Stimulated activated CD8-positive, alpha-beta memory T cell treated with anti-CD3 and anti-CD28 coated beads, Interleukin-15, amount 100 ng/mL, for 24 hours (primary cell): ENCODE measurements around the gene AKAP12.
"Not testable (repeated sequence)": the region's sequence is repeated elsewhere in the genome, so short reads cannot be mapped to it uniquely, and the experiment has no call there.

ENCODE experiments used
- DNase-seq: peaks from one replicate; pipeline ENCODE4 v3.0.0-alpha.2; 2020; ENCODE audit warnings: low read depth

AKAP12 gene

DNA sequence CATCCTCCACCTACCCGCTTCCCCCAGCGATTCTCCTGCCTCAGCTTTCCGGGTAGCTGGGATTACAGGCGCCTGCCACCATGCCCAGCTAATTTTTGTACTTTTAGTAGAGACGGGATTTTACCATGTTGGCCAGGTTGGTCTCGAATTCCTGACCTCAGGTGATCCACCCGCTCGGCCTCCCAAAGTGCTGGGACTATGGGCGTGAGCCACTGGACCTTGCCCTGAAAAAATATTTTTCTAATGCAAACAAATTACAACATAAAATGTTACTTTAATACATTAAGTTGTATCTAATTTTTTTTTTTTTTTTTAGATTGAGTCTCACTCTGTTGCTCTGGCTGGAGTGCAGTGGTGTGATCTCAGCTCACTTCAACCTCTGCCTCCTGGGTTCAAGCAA is 142.9 kb downstream of the AKAP12 start:
- not testable (repeated sequence) for DNase-seq

DNA sequence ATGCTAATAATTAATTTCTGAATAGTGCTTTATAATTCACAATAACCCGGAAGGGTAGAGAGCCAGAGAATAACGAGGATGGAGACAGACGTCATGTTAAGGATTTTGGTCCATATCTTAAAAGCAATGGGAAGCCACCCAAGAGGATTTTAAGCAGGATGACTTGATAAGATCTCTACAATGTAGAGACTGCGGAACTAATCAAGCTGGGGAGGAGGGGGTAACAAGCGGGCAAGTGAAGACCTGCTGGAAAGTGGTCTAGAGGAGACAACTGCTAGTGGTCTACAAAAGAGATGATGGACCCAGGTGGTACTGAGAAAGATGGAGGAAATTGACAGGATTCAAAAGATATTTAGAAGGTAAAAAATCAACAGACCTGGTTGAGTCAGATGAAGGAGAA is 144.4 kb downstream of the AKAP12 start:
- DNase-seq = no peak

DNA sequence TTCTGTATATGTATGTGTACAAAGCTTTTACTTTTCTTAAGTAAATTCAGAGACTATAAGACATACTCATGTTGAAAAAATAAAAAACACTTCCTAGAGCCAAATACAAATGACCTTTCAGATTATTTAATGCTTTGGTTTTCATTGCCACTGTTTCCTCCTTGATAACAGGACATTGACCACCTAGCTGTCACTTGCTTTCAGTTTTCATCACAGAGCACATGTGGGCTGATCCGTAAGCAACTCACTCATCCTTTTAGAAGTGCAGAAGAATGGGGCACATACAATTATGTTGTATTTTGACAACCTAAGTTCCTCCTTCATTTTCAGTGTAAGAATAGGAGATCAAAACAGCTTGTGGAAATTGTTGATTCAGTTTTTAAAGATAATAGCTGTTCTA is 145.4 kb downstream of the AKAP12 start:
- DNase-seq = no peak

DNA sequence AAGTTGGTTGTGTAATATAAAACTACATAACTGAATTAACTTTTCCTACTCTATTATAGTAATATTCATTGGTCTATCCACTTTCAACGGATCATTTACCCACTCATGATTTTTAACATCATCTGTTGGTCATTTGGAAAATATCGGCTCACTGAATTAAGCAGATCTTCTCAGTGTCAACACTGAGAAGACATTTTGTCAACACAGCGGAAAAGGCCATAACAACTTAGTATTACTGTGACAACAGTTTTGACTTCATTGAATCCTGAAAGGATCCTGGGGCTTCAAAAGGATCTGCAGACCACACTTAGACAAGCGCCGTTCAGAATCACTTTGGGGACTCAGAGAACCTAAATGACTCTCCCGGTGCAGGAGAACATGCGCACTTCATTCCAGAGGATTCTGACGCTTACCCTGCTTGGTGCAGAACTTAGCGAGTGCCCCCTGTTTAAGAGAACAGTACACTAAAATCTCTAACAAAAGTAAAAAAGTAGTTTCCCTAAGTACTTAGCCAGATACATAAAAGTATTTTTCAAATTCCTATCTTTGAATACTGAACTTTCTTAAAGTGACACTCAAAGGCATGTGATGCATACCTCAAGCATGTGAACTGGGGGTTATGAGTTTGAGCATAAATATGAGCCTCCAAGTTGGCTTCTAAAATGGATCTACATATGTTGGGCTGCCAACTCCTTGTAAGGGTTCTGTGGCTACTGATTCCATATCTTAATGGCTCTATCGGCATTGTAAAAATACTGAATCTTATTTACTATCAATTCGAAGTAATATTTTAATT is 147.6 kb downstream of the AKAP12 start:
- DNase-seq = no peak

DNA sequence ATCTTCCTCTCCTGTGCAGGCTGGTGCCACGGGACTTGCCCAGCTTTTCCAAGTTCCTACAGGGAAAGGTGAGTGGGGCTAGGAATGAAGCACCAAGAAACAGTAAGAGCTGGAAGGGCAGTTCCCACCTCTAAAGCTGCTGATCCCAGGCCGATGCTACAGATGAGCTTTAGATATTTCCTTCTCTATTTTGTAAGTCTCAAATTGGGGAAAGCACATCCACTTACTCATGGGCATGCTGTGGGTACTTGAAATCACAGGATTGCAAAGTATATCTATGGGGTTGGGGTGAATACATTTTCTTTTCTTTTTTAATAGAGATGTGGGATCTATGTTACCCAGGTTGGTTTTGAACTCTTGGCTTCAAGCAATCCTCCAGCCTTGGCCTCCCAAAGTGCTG is 148.5 kb downstream of the AKAP12 start:
- DNase-seq = no peak

DNA sequence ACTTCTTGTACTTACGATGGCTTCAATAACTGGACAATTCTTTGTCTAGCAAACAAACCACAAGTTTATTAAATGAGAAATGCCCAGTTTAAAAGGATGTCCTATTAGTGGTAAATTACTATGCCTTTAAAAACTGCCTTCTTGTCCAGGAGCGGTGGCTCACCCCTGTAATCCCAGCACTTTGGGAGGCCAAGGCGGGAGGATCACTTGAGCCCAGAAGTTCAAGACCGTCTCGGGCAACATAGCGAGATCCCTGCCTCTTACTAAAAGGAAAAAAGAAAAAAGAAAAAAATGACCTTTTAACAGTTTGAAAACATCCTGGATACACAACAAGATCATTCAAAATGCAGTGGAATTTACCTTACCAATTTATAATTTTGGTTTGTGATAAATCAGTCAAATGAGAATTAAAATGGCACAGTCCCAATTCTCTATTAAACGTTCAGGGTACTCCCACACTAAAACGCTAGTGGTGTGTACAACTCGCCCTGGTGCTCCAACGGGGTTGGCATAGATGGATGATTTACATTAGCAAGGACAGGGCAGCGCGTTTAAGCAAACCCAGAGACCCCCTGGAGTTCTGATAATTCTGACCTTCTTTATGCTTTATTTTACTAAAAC is 149.3 kb downstream of the AKAP12 start:
- DNase-seq = no peak

DNA sequence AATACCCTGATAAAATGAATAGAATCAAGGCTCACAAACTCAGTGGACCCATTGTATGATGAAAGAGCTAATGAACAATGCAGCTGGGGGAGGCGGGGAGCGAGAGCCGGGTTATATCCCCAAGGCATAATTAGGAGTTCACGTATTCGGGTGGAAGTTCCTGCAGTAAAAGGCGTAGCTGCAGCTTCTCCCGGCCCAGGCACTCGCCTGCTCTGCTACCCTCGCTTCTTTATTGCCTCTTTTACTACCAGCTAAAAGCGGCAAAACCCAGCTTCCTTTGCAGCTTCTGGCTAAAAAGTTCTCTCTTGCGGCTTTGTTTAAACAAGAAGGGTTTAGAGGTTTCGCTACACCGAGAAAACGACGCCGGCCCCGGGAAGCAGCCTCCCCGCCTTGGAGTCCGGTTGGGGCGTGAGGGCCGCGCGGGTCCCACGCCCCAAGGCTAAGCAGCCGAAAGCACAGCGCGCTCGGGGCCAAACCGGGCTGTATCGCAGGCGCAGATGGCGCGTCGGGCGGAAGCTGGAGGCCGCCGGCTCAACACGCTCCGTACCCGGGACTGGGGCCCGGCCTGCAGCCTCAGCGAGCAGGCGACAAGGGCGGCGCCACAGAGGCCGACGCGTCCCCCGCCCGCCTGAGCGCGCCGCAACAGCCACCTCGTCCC is 150.0 kb downstream of the AKAP12 start:
- DNase-seq = no peak

DNA sequence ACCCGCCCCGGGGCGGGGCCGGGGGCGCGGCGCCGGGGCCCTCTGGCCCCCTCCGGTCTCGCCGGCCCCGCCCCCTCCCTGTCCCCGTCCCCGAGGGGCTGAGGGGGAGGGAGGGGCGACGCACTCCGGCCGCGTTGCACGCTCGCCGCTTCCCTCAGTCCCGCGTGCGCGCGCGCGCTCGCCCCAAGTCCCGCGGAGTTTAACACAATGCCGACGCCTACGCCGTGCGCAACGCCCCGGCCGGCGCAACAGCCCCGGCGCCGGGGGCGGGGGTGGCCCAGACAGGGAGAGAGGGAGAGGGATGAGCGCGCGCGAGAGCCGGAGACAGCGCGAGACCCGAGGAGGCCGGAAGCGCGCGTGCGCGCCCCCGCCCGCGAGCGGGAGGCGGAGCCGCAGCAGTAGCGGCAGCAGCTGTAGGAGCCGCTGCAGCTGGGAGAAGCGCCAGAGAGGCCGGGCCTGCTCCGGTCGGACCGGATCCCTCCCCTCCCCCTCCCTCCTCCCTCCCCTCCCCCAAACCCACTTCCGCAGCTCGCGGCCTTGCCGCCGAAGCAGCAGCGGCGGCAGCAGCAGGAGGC is 150.6 kb downstream of the AKAP12 start:
- peak; percentile 93 for DNase-seq

DNA sequence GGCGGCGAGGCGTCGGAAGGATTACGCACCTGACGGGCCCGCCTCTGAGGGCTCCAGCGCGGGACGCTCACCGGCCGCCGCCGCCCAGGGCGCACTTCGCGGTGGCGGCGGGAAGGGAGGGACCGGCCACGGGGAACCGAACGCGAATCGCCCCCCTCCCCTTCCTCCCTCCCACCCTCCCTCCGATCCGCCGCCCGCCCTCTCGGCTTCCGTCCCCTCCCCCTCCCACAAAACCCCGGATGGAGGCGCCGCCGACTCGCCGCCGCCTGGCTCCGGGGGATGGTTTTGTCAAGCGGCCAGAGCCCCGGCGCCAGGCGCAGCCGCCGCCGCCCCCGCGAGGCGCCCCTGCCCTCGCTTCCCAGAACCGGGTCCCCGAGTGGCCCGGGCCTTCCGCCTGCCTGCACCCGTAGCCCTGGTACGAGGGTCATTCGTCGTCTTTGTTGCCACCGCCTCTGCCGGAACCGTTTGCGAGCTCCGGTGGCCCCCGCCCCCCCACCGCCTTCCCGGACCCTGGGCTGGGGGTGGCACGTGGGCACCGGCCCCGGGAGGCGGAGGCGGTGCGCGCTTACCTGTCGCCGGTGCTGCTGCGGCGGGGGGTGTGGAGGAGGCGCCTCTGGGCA is 151.2 kb downstream of the AKAP12 start:
- DNase-seq = peak; percentile 65

DNA sequence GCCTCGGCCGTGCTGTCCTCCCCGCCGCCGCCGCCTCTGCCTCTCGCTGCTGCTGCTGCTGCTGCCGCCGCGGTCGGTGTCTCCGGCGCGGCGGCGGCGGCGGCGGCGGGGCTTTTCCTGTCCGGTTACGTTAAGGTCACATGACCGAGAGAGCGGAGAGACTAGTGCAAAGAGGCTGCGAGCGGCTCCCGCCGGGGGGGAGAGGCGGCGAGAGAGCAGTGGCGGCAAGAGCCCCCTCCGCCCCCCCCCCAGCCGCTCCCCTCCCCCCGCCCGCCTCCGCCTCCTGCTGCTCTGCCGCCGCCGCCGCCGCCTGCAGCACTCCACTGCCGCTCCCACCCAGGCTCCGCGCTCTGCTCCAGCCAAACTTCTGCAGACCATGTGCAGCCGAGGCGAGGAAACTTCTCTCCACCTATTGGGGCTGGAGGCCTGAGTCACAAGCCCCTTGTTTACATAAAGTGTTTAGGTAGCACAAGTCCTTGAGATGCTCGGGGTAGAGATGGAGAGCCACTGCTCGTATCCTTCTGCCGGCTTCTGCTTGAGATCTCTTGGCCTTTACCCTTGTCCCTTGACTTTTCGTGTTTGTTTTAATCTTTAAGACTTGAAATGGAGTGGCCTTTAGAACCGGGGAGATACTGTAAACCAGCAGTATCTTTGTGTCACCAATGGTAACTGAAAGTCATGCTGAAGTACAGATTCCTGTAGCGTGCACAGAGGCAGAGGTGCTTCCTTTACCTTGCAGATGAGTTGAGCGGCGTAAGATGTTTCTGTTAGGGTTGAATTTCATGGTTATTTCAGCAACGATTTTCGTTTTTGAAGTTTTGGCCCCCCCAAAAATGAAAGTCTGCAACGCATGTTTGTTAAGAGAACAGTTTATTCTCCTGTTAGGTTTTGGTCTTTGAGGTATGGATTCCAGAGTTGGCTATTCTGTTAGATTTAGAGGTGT is 152.0 kb downstream of the AKAP12 start, which contains the start of gene ZBTB2:
ZBTB2 (minus strand) TSS at position 89 of the 943 bp plus-strand sequence. CDS start 17,922 bp downstream, outside the sequence.
- peak; percentile 39 for DNase-seq

DNA sequence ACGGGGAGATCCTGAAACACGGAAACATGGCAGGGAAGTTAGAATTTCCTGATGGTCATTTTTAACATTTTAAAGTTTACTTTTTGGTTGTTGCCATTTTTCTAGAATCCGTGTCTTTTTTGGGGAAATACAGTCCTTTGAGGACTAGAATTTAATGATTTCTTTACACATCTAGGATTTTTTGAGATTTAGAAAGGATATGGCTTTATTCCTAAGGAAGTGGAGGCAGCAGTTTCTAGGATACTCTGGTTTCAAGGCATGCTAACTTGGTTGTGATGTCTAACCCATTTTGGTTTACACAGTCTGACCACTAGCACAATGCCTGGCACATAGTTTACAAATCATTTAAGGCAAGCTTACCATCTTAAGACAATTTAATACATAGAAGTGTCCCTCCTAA is 152.7 kb downstream of the AKAP12 start:
- DNase-seq = no peak

DNA sequence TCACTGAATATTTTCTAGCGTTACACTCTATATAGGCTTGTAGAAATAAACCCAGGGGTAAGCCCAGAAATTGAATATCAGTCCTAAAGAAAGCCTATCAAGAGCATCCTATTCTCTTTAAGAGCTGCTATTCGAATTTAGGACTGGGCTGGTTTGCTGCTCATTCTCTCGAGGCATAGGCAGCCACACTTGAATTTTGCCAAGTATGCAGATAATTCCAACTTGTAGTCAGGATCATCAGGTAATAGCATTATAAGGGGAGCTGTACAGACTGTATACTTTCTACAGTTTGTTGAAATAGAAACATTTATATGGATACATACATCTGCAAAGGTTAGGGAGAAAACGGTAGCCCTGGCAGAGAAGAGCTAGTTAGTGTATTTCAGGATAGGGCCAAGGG is 153.6 kb downstream of the AKAP12 start:
- DNase-seq = no peak

DNA sequence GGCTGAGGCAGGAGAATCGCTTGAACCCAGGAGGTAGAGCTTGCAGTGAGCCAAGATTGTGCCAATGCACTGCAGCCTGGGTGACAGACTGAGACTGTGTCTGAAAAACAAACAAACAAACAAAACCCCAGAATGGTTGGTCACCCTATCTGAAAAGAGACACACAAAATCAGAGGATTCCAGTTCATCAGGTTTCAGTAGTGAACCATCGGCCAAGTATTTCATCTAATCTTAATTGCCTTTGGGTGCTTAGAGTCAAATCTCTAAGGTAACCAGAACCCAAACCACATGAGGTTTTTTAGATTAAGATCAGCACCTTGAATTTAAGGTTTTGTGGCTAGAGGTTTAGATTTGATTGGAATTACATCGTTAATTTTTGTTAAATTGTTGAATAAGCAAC is 159.9 kb downstream of the AKAP12 start:
- DNase-seq = no peak

DNA sequence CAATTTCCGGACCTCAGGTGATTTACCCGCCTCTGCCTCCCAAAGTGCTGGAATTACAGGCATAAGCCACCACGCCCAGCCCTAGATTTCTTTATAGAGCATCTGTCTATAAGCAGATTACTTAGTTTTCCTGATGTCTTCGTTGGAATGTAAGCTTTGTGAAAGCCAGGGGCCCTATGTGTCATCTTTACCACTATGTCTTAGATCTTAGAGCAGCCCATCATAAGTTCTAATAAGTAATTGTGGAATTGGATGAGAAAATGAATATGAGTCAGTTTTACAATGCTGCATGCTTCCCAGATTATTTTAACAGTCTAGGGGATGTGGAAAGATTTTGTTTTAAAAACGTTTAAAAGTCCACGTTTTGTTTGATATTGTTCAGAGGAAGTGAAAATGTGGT is 160.7 kb downstream of the AKAP12 start:
- no peak for DNase-seq

DNA sequence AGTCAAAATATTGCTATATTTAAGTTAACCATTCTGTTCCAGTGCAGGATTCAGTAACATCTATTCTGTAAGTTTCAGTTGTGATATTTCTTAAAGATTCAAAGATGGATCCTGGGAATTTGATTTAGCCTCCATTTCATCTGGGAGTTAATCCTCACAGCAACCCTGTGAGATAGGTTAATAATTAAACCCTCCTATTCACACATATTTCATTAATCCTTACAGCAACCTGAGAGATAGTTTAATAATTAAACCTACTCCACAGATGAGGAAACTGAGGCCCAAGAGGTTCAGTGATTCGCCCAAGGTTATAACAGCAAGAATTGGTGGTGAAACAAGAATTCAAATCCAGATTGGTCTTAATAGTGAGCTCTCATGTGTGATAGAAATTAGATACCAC is 162.5 kb downstream of the AKAP12 start:
- DNase-seq = no peak

DNA sequence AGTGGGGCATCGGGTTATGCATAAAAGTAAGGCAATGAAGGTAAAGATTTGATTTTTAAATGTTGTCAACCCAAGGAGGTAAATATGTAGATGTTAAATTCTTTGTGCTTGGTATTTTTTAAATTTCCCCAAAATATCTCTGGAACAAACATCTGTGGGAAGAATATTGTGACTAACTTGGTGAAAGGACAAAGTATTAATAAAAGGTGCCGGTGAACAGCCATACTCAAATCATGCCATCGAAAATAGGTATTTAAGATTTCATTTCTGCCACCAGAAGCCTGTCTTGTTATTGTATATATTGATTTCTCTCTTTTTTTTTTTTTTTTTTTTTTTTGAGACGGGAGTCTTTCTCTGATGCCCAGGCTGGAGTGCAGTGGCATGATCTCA is 164.1 kb downstream of the AKAP12 start:
- no peak for DNase-seq
